Subcutaneous adipose tissue (tissue), 4 donors: ENCODE measurements around the gene AHRR. TPM values are rescaled to one million over a fixed set of nuclear protein-coding genes. Genes with fewer than 3 reads are reported as not detected.

ENCODE experiments used
- CTCF ChIP-seq: fragments of 450-650 bp; IDR thresholded peaks from one replicate; pipeline ENCODE4 v1.5.1; 2016; ENCODE audit warnings: low read depth, mild to moderate bottlenecking, control low read depth, antibody characterized with exemption, moderate library complexity
- total RNA-seq, 4 donors: library from RNA; depleted of rRNA; stranded (reverse); fragments of >200 nt; gene quantifications; one replicate each; pipeline ENCODE4 v1.1.0, GENCODE V29; 2016

AHRR gene
- total RNA-seq, 4 donors from 2014 or later, result 0.34 to 1.1 (median 0.46) TPM

DNA sequence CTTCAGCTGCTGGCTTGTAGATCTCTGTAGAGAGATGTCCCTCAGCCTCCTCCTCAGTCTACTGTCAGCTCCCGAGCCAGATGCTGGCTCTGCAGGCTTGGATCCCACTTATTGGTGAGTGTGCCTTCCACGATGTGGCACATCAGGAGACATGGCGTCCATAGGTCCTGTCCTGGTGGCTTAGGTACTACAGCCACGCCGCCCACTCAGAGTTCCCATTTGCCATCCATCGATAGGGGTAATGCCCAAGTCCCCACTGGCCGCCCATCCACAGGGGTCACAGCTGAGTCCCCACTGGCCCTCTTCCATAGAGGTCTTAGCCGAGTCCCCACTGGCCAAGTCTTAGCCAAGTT is 138.7 kb downstream of the AHRR start:
- TF ChIP-seq CTCF, result no peak

- no peak for TF ChIP-seq CTCF
These were observed 140.6 kb downstream of the AHRR start for GRCh38 chr5:462051-462481.

DNA sequence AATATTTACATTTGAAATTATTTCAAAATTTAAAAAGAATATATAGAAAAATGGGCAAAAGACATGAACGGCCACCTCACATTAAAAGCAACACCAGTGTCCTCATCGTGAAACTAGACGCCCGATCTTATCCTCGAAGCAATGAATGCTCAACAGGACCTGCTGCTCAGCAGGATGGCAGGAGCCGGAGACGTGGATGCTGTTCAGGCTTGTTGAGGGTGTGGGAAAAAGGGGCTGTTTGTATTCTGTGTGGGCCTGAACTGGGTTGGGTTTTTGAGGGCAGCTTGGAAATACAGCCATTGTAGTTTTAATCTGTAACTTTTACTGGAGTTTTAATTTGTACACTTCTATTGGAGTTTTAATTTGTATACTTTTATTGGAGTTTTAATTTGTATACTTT is 141.8 kb downstream of the AHRR start:
- TF ChIP-seq CTCF, result no peak

DNA sequence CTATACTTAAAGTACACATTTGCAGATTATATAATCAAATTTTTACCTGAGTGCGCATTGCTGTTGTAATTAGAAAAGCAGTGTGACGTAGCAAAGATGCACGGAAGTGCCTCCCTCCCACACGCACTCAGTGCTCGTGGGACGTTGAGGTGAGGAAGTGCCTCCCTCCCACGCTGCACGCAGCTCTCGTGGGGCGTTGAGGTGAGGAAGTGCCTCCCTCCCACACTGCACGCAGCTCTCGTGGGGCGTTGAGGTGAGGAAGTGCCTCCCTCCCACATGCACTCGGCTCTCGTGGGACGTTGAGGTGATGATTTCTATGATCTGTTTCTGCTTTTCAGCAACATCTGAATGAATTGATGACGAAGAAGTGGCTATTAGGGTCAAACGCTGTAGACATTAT is 142.4 kb downstream of the AHRR start:
- no peak for TF ChIP-seq CTCF

GRCh38 chr5:464446-464842 is 142.9 kb downstream of the AHRR start:
- no peak for TF ChIP-seq CTCF

DNA sequence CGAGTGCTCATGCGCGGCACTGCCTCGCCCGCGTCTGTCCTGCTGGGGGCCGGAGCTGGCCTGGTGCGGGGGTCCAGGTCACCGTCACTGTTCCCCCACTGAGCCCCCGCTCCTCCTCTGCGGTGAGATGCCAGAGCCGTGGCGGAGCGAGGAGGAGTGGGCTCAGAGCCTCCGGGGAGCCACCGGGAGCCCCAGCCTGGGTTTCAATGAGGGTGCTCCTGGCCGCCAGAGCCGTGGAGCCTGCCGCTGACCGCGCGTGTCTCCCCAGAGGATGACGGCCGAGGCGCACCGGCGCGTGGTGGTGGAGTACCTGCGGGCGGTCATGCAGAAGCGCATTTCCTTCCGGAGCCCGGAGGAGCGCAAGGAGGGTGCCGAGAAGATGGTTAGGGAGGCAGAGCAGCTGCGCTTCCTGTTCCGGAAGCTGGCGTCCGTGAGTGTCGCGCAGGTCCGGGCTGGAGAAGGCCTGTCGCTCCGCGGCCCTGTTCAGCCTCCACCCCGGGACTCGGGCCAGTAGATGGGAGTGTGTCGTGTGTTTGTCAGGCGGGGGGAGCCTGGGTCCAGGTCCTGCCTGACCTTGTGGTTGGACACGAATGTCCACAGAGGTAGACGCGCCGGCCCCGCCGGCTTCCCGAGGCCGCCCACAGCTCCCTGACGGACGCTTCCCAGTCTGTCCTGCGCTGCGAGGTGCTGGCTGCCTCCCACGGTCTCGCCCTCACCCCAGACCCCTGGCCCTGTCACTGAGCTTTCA is 143.5 kb downstream of the AHRR start:
- TF ChIP-seq CTCF, result no peak

- TF ChIP-seq CTCF, result no peak
These were observed 144.3 kb downstream of the AHRR start for GRCh38 chr5:465591-466403.
